Vagina (tissue), 2 donors: ENCODE results near the gene EFEMP2.
"Not testable (repeated sequence)": the region's sequence is repeated elsewhere in the genome, so short reads cannot be mapped to it uniquely, and the experiment has no call there.

Source experiments
- POLR2A ChIP-seq, 2 donors: fragments of 450-650 bp; IDR thresholded peaks; one replicate each; pipeline ENCODE4 v1.6.1; 2017; ENCODE audit warnings: antibody characterized with exemption in 2 of 2, mild to moderate bottlenecking in 2 of 2, moderate library complexity in 2 of 2
- TF ChIP-seq, protein P1 (sequence below), 3 experiments: fragments of 450-650 bp in 2 of 3; fragments of 200-600 bp in 1 of 3; sonication (generic) in 1 of 3; IDR thresholded peaks; one replicate each; pipeline ENCODE4 v1.5.1; 2017 to 2019; ENCODE audit warnings: antibody characterized with exemption in 3 of 3, mild to moderate bottlenecking in 2 of 3, moderate library complexity in 2 of 3

DNA sequence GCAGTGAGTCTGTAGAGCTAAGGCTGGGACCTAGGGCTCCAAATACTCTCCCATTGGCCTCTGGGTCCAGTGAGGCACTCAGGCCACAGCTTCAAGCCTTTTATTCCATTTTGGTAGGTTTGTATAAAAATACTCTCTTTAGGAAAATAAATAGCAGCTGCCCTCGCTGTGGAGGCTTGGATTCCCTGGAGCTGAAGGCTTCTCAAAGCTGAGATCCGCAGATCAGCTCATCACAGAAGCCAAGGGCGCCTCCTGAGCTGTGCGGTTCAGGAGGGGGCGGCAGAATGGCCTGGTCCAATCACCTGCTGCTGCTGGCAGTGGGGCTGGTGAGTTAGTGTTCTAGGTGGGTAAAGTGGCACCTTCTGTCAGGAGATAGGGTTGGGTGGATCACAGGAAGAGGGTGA is 19.5 kb upstream of the EFEMP2 start:
- TF ChIP-seq, protein P1, sequence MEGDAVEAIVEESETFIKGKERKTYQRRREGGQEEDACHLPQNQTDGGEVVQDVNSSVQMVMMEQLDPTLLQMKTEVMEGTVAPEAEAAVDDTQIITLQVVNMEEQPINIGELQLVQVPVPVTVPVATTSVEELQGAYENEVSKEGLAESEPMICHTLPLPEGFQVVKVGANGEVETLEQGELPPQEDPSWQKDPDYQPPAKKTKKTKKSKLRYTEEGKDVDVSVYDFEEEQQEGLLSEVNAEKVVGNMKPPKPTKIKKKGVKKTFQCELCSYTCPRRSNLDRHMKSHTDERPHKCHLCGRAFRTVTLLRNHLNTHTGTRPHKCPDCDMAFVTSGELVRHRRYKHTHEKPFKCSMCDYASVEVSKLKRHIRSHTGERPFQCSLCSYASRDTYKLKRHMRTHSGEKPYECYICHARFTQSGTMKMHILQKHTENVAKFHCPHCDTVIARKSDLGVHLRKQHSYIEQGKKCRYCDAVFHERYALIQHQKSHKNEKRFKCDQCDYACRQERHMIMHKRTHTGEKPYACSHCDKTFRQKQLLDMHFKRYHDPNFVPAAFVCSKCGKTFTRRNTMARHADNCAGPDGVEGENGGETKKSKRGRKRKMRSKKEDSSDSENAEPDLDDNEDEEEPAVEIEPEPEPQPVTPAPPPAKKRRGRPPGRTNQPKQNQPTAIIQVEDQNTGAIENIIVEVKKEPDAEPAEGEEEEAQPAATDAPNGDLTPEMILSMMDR (IDR thresholded peaks at IDR 0.05) = not testable (repeated sequence)
- not testable (repeated sequence) for TF ChIP-seq POLR2A (IDR thresholded peaks at IDR 0.05)
